GM12878 (cell line): ENCODE results near the gene TGFB1I1. TPM values are rescaled to one million over a fixed set of nuclear protein-coding genes. Genes with fewer than 3 reads are reported as not detected.
"Not testable (repeated sequence)": the region's sequence is repeated elsewhere in the genome, so short reads cannot be mapped to it uniquely, and the experiment has no call there.

Experiments
- ATAC-seq: fragments of 200-7000 bp; cut with Tn5 transposase; 3 replicates; pipeline ENCODE4 v1.9.1; 2020; ENCODE audit warnings: mild to moderate bottlenecking, moderate library complexity
- BruUV-seq: library from RNA; stranded (reverse); fragments of 400-500 nt; replicated peaks from 2 replicates; lab custom pipeline; 2021; lab: Mats Ljungman, UMichigan
- CTCF ChIA-PET: fragments of 300-600 bp; sonication (Branson Sonifier 250); formaldehyde crosslinking; extraction: SDS; loops from one replicate; lab custom pipeline; 2021; ENCODE audit warnings: inconsistent platforms; lab: Yijun Ruan, JAX
- POLR2A ChIA-PET: fragments of 350-600 bp; formaldehyde crosslinking; extraction: SDS; loops from one replicate; lab custom pipeline; 2021; ENCODE audit warnings: inconsistent platforms; lab: Charles Lee
- RAD21 ChIA-PET: fragments of 300-600 bp; sonication (Branson Sonifier 250); formaldehyde crosslinking; loops from one replicate; lab custom pipeline; 2023; ENCODE audit warnings: antibody characterized with exemption; ENCODE audit not compliant: unreplicated experiment; lab: Charles Lee
- SMC1A ChIA-PET: fragments of 300-600 bp; sonication (Branson Sonifier 250); formaldehyde crosslinking; loops from one replicate; lab custom pipeline; 2023; ENCODE audit not compliant: unreplicated experiment, uncharacterized antibody; lab: Charles Lee
- DNase-seq: peaks from one replicate; pipeline ENCODE4 v3.0.0-alpha.2; 2011; ENCODE audit warnings: low read depth, low spot score
- FAIRE-seq: peaks from 3 replicates; lab custom pipeline; 2011; peaks lifted over from hg19 to GRCh38; lab: Jason Lieb, UNC
- H2AFZ ChIP-seq: 2 replicates; pipeline ENCODE4 v1.6.0; 2011; ENCODE audit warnings: low read depth, low read length, control low read depth; ENCODE audit not compliant: control insufficient read depth
- H3K27ac ChIP-seq: 2 replicates; pipeline ENCODE4 v1.5.1; 2011; ENCODE audit warnings: control low read depth; ENCODE audit not compliant: control insufficient read depth, insufficient read depth
- H3K27me3 ChIP-seq, 2 experiments: replicated peaks in 1 of 2; 2 replicates each; pipeline versions ENCODE4 v1.6.0 to v1.6.1; 2011; ENCODE audit warnings: low read length in 1 of 2; ENCODE audit not compliant: control insufficient read depth in 2 of 2, insufficient read depth in 2 of 2
- H3K36me3 ChIP-seq, 2 experiments: 2 replicates each; pipeline ENCODE4 v1.5.1; 2011; ENCODE audit warnings: low read length in 1 of 2; ENCODE audit not compliant: control insufficient read depth in 2 of 2, insufficient read depth in 2 of 2
- H3K4me1 ChIP-seq: 2 replicates; pipeline ENCODE4 v1.6.1; 2011; ENCODE audit warnings: mild to moderate bottlenecking, low read length, moderate library complexity, mixed read lengths; ENCODE audit not compliant: control insufficient read depth, insufficient read depth
- H3K4me2 ChIP-seq: 2 replicates; pipeline ENCODE4 v1.6.0; 2011; ENCODE audit warnings: control low read depth; ENCODE audit not compliant: control insufficient read depth, insufficient read depth
- H3K4me3 ChIP-seq: fragments of 200-600 bp; sonication (generic); 2 replicates; pipeline ENCODE4 v1.5.1; 2016
- H3K79me2 ChIP-seq: 2 replicates; pipeline ENCODE4 v1.6.0; 2011; ENCODE audit warnings: low read length; ENCODE audit not compliant: control insufficient read depth, insufficient read depth
- H3K9ac ChIP-seq: 2 replicates; pipeline ENCODE4 v1.8.0; 2011; ENCODE audit warnings: low read length, control low read depth, mixed read lengths; ENCODE audit not compliant: control insufficient read depth, insufficient read depth
- H3K9me3 ChIP-seq: replicated peaks from 3 replicates; pipeline ENCODE4 v1.5.1; 2011; ENCODE audit warnings: mild to moderate bottlenecking, low read length; ENCODE audit not compliant: control insufficient read depth, insufficient read depth
- H4K20me1 ChIP-seq: 2 replicates; pipeline ENCODE4 v1.6.0; 2011; ENCODE audit not compliant: control insufficient read depth, insufficient read depth
- CEBPB ChIP-seq, 2 experiments: fragments of 150-350 bp in 1 of 2; IDR thresholded peaks; 2 replicates each; pipeline ENCODE4 v1.6.1; 2012 to 2014; ENCODE audit warnings: low read depth in 2 of 2, low read length in 2 of 2, borderline replicate concordance in 1 of 2, inconsistent platforms in 1 of 2
- WGBS: methylation state at CpG from one replicate; pipeline ENCODE4 v1.1.6; 2016; ENCODE audit warnings: low lambda C conversion rate; ENCODE audit not compliant: insufficient replicate concordance, insufficient coverage; ENCODE audit errors: missing lambda C conversion rate; 5-methylcytosine and 5-hydroxymethylcytosine counted together
- in situ Hi-C: fragments of 300-500 bp; cut with MboI; formaldehyde crosslinking; loops from 9 replicates; pipeline ENCODE4 v1.14.3; 2018; ENCODE audit warnings: mixed read lengths
- intact Hi-C: fragments of 100-400 bp; cut with micrococcal nuclease; formaldehyde crosslinking; loops from one replicate; pipeline ENCODE4 v1.14.2; 2022; ENCODE audit not compliant: unreplicated experiment
- polyA plus RNA-seq, 11 experiments: library from polyadenylated mRNA; depleted of rRNA in 4 of 11; unstranded in 6 of 11; stranded (reverse) in 5 of 11; fragments of >200 nt; fragmentation: Nextera tagmentation in 4 of 11; fragmentation: Illumina TruSeq in 1 of 11; extraction: Ambion mirVana in 4 of 11; extraction: Trizol in 1 of 11; gene quantifications; 1 replicate in 1 of 11; 2 replicates in 10 of 11; pipeline versions ENCODE4 v1.2.1 to v1.2.3, GENCODE V29; 2011 to 2016; ENCODE audit warnings: inconsistent platforms in 2 of 11, missing spikeins in 2 of 11, low read depth in 1 of 11
- total RNA-seq, 4 experiments: library from RNA; depleted of rRNA in 3 of 4; stranded (reverse); fragments of >200 nt in 3 of 4; fragmentation: Illumina TruSeq in 1 of 4; extraction: Trizol in 1 of 4; gene quantifications; 2 replicates each; pipeline versions ENCODE4 v1.2.1 to v1.2.3, GENCODE V29; 2013 to 2021
- TF ChIP-seq, protein P1 (sequence below): fragments of 150-350 bp; IDR thresholded peaks from 2 replicates; pipeline ENCODE4 v1.6.1; 2016; ENCODE audit warnings: low read depth, low read length
- TF ChIP-seq, protein P2 (sequence below): IDR thresholded peaks from 2 replicates; pipeline ENCODE4 v1.6.1; 2012; ENCODE audit warnings: low read depth, low read length, improper control_type of control experiment

TGFB1I1 gene
- total and polyA plus RNA-seq, 10 of the 15 experiments (the other 5 are each of a cell fraction or from before 2014, with no cell fraction given): 0.13 to 2.3 (median 0.41) TPM; not detected in 2

DNA sequence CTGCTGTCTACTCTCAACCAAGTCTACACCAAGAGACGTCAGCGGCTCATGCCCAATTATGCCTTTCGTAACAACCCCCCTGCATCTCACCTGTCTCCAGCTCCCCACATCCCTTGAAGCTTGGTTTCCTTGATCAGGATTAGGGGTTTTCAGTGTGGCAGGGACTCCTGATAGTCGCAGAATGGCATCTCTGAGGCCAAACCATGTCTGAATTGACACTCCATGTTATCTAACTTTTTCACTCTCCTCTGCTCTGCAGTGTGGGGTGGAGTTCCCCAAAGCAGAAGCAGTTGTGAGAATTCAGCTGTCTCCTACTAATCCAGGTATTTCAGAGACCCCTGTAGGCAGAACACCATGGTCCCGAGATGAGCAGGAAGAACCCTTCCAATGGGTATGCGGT is 50.1 kb downstream of the TGFB1I1 start:
- no peak overlapping the region for H3K4me3 ChIP-seq
- TF ChIP-seq, protein P1, sequence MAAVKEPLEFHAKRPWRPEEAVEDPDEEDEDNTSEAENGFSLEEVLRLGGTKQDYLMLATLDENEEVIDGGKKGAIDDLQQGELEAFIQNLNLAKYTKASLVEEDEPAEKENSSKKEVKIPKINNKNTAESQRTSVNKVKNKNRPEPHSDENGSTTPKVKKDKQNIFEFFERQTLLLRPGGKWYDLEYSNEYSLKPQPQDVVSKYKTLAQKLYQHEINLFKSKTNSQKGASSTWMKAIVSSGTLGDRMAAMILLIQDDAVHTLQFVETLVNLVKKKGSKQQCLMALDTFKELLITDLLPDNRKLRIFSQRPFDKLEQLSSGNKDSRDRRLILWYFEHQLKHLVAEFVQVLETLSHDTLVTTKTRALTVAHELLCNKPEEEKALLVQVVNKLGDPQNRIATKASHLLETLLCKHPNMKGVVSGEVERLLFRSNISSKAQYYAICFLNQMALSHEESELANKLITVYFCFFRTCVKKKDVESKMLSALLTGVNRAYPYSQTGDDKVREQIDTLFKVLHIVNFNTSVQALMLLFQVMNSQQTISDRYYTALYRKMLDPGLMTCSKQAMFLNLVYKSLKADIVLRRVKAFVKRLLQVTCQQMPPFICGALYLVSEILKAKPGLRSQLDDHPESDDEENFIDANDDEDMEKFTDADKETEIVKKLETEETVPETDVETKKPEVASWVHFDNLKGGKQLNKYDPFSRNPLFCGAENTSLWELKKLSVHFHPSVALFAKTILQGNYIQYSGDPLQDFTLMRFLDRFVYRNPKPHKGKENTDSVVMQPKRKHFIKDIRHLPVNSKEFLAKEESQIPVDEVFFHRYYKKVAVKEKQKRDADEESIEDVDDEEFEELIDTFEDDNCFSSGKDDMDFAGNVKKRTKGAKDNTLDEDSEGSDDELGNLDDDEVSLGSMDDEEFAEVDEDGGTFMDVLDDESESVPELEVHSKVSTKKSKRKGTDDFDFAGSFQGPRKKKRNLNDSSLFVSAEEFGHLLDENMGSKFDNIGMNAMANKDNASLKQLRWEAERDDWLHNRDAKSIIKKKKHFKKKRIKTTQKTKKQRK: no peak
- TF ChIP-seq CEBPB (IDR thresholded peaks at IDR 0.05; ENCODE audit: borderline replicate concordance in 1 of 2, low read depth in 2 of 2, low read length in 2 of 2): no peak
- TF ChIP-seq, protein P2, sequence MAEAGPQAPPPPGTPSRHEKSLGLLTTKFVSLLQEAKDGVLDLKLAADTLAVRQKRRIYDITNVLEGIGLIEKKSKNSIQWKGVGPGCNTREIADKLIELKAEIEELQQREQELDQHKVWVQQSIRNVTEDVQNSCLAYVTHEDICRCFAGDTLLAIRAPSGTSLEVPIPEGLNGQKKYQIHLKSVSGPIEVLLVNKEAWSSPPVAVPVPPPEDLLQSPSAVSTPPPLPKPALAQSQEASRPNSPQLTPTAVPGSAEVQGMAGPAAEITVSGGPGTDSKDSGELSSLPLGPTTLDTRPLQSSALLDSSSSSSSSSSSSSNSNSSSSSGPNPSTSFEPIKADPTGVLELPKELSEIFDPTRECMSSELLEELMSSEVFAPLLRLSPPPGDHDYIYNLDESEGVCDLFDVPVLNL: no peak
- TF ChIP-seq, all 136 proteins: peak for 0
- no peak overlapping the region for H2AFZ ChIP-seq
- ChIA-PET POLR2A (no interaction called here), RAD21 (no interaction called here), CTCF (no interaction called here), SMC1A (no interaction called here)
- H3K9me3 ChIP-seq: no peaks in the 10 kb centered on the region; the same call in 2 of the 3 replicates
- intact Hi-C loops: no loop called here
- no peak for ATAC-seq
- no peak for FAIRE-seq
- H3K9ac ChIP-seq: no peak overlapping the region
- no peaks in the 10 kb centered on the region for H3K4me1 ChIP-seq
- H3K36me3 ChIP-seq: no peaks in the 10 kb centered on the region
- no peaks in the 10 kb centered on the region for H4K20me1 ChIP-seq
- BruUV-seq: no TSS peak
- in situ Hi-C loops: loop anchor here (5.0 kb wide), 1 partner anchor 50 kb away; no protein-coding TSS in a partner anchor
- no peaks in the 10 kb centered on the region for H3K27me3 ChIP-seq
- DNase-seq: no peak
- no peaks in the 10 kb centered on the region for H3K79me2 ChIP-seq
- no peak overlapping the region for H3K27ac ChIP-seq
- H3K4me2 ChIP-seq: no peak overlapping the region
- 47% methylated on average over 6 of the region's 6 CpGs for WGBS

DNA sequence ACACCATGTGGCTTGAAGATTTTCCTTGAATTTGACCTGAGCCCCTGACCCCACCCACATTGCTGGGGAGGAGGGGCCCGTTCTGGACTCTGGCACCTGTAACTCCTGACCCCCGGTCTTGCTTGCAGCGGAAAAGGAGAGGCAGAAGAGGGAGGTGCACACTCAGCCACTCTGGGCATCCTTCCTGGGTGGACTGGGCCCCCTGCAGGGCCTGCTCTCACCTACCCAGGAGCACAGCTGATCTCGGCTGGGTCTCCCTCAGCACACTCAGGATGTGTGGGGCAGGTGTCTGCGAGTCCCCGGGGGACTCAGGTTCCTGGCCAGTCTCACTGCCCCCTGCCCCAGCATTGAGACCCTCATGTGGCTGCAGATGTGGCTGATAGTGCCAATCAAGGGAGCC is 51.8 kb downstream of the TGFB1I1 start:
- H3K4me2 ChIP-seq, FAIRE-seq, ATAC-seq: not testable (repeated sequence)

More for the DNA sequence above, 51.8 kb downstream of the TGFB1I1 start:
- DNase-seq, H3K9me3 ChIP-seq, H3K27me3 ChIP-seq, H3K79me2 ChIP-seq, POLR2A ChIA-PET, RAD21 ChIA-PET, H4K20me1 ChIP-seq, H3K9ac ChIP-seq, intact Hi-C loops, H3K36me3 ChIP-seq, CTCF ChIA-PET, H2AFZ ChIP-seq, BruUV-seq, H3K4me3 ChIP-seq, SMC1A ChIA-PET, H3K27ac ChIP-seq, H3K4me1 ChIP-seq: not testable (repeated sequence)
- 45% methylated on average over 5 of the region's 6 CpGs for WGBS
- in situ Hi-C loops: loop anchor here (5.0 kb wide), 1 partner anchor 49 kb away; no protein-coding TSS in a partner anchor
